ENCODE measurements around the gene TNRC6A.

Gene TNRC6A

DNA sequence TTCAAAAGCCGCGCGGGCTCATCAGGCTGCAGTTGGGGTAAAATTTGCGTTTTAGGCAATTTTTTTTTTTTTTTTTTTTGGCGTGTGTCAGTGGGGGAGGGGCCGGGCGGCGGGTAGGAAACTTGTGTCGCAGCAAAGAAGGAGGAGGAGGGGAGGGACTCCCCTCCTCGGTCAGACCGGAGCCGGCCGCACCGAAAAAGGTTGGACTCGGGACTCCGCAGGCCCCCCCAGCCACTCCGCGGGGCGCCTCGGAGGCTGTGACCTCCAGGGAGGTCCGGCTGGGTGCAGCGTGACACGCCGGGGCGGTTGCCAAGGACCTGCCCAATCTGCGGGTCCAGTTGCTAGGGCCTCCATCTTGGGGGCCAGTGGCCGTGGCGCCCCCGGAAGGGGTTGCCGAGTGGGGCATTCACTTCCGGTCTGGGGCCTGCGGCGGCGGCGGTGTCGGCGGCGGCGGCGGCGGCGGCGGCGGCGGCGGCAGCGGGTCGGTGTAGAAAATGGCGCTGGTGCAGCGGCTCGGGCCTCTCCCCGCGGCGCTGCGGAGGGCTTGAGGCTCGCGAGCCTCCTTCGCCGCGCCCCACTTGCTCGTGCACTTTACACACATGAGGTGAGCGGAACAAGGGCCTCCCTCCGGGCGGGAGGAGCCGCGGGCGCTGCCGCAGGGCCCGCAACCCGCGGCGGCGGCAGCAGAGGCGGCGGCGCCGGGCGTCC lies at the start of gene TNRC6A:
TSS of gene TNRC6A (plus strand) at position 409 of the 708 bp plus-strand sequence. CDS start at position 600, 191 bp downstream.
- peaks cover 26% of the 10 kb centered on the region for H3K36me3 ChIP-seq (ENCODE audit: insufficient read depth, low read length)
- no peaks in the 10 kb centered on the region for H3K9me3 ChIP-seq (ENCODE audit: low read length)
- H3K4me1 ChIP-seq (ENCODE audit: insufficient read depth, low read length), result peaks cover 22% of the 10 kb centered on the region
- H3K4me3 ChIP-seq (ENCODE audit: low read length), result peak within 1 kb of the TSS; percentile 99
- no peaks in the 10 kb centered on the region for H3K27me3 ChIP-seq (ENCODE audit: insufficient read depth, low read length)
- H2AFZ ChIP-seq (ENCODE audit: low read depth, low read length), result peak within 1 kb of the TSS; percentile 90

DNA sequence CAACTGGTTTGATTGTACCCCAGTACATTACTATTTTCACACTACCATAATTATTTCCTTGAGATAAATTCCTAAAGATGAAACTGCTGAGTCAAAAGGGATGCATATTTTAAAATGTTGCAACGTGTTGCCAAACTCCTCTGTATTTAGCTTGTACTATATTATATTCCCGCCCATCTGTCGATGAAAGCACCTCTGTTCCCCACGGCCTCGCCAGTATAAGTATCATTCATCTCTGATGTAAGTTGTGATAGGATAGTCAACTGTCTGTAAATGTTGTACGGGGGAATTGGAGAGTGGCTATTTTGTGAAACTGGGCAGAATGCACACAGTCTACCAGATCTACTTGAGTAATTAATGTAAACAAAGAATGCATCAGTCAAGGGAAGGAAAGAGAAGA lies 47.7 kb upstream of the TNRC6A start:
- Histone ChIP-seq H3K27me3 (ENCODE audit: insufficient read depth, low read length) (no peaks in the 10 kb centered on the region), H3K36me3 (ENCODE audit: insufficient read depth, low read length) (no peaks in the 10 kb centered on the region), H3K9me3 (ENCODE audit: low read length) (no peaks in the 10 kb centered on the region), H2AFZ (ENCODE audit: low read depth, low read length) (no peak overlapping the region), H3K4me1 (ENCODE audit: insufficient read depth, low read length) (peaks cover 11% of the 10 kb centered on the region), H3K4me3 (ENCODE audit: low read length) (no peak overlapping the region)

DNA sequence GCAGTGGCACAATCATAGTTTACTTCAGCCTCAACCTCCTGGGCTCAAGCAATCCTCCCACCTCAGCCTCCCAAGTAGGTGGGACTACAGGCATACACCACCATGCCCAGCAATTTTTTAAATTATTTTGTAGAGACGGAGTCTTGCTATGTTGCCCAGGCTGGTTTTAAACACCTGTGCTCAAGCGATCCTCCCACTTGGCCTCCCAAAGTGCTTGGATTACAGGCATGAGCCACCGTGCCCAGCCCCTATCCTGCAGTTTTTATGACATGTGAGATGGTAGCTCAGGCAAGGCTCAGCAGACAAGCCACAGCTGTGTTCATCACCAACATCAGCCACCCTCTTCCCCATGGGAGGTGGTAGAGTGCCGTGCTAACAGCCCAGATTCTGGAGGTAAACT lies 46.2 kb upstream of the TNRC6A start:
- peaks cover 12% of the 10 kb centered on the region for H3K4me1 ChIP-seq (ENCODE audit: insufficient read depth, low read length)
- H3K9me3 ChIP-seq (ENCODE audit: low read length), result no peaks in the 10 kb centered on the region
- H2AFZ ChIP-seq (ENCODE audit: low read depth, low read length), result no peak overlapping the region
- H3K36me3 ChIP-seq (ENCODE audit: insufficient read depth, low read length), result no peaks in the 10 kb centered on the region
- H3K4me3 ChIP-seq (ENCODE audit: low read length), result no peak overlapping the region
- no peaks in the 10 kb centered on the region for H3K27me3 ChIP-seq (ENCODE audit: insufficient read depth, low read length)

DNA sequence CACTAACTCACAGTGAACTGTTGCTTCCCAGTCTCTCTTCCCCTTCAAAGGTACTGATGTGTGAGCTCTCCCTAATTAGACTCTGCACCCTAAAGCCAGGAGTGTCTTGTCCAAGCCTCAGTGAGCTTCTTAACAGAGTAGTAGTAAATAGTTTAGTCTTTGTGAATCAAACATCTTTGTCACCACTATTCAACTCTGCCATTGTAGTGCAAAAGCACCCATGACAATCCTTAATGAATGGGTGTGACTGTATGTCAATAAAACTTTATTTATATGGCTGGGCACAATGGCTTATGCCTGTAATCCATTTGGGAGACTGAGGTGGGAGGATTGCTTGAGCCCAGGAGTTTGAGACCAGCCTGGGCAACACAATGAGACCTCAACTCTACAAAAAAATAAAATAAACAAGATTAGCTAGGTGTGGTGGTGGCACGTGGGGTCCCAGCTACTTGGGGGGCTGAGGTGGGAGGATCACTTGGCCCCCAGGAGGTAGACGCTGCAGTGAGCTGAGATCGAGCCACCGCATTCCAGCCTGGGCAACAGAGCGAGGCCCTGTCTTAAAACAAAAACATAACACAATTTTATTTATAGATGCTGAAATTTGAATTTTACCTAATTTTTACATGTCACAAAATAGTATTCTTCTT lies 45.5 kb upstream of the TNRC6A start:
- Histone ChIP-seq H3K4me1 (ENCODE audit: insufficient read depth, low read length) (peaks cover 12% of the 10 kb centered on the region), H3K27me3 (ENCODE audit: insufficient read depth, low read length) (no peaks in the 10 kb centered on the region), H3K9me3 (ENCODE audit: low read length) (no peaks in the 10 kb centered on the region), H3K36me3 (ENCODE audit: insufficient read depth, low read length) (no peaks in the 10 kb centered on the region), H2AFZ (ENCODE audit: low read depth, low read length) (no peak overlapping the region), H3K4me3 (ENCODE audit: low read length) (no peak overlapping the region)

DNA sequence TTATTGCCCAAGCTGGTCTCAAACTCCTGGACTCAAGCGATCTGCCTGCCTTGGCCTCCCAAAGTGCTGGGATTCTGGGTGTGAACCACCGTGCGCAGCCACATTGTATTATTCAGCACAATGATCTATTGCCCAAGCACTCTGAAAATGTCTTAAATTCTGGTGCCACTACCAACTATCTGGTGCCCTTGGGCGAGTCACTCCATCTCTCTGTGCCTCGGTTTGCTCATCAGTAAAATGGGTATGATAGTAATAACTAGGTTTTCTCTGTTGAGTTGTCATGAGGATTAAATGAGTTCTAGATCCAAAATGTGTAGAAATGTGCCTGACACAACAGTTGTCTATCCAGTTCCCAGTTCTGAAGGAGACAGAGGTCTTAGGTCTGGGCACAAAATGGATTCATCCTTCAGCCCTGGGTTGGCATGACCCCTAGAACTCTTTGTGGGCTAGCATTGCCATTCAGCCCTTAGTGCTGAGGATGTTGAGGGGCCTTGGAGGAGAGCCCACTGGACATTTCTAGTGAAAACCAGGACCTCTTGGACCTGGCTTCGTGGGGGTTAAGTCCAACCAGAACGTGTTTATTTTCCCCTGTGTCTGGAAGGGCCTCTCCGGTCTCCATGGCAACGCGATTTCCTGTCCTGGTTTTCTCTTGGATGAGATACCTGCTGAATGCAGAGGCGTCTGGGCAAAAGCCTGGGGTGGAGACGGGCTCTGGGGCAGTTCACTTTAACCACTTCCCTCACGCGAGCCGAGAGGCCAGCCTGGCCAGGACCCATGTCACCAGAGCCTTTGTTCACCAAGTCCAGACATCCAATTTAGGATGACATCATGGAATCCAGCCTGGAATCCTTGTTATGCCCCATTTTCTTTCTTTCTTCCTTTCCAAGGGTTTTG lies 43.7 kb upstream of the TNRC6A start:
- H2AFZ ChIP-seq (ENCODE audit: low read depth, low read length), result peak overlapping the region; percentile 73
- H3K4me3 ChIP-seq (ENCODE audit: low read length), result no peak overlapping the region
- H3K4me1 ChIP-seq (ENCODE audit: insufficient read depth, low read length), result peaks cover 12% of the 10 kb centered on the region
- H3K27me3 ChIP-seq (ENCODE audit: insufficient read depth, low read length), result no peaks in the 10 kb centered on the region
- H3K36me3 ChIP-seq (ENCODE audit: insufficient read depth, low read length), result no peaks in the 10 kb centered on the region
- no peaks in the 10 kb centered on the region for H3K9me3 ChIP-seq (ENCODE audit: low read length)

DNA sequence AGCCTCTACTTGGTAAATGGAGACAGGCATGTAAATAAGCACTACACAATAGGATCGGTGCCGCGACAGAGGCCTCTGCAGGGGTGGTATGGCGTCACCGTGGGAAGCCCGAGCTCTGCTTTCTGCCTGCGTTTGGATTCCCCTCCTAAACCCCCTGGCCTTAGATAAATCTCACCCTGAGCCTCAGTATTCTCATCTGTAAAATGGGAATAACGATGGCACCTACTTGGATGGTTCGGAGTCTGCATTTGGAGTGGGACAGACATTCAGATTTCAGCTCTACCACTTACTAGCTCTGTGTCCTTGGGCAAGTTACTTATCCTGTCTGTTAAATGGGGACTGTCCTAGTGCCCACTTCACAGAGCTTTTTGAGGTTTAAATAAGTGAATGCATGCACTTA lies 42.8 kb upstream of the TNRC6A start:
- Histone ChIP-seq H2AFZ (ENCODE audit: low read depth, low read length) (peak overlapping the region; percentile 73), H3K4me3 (ENCODE audit: low read length) (no peak overlapping the region), H3K4me1 (ENCODE audit: insufficient read depth, low read length) (peaks cover 12% of the 10 kb centered on the region), H3K9me3 (ENCODE audit: low read length) (no peaks in the 10 kb centered on the region), H3K36me3 (ENCODE audit: insufficient read depth, low read length) (no peaks in the 10 kb centered on the region), H3K27me3 (ENCODE audit: insufficient read depth, low read length) (no peaks in the 10 kb centered on the region)

DNA sequence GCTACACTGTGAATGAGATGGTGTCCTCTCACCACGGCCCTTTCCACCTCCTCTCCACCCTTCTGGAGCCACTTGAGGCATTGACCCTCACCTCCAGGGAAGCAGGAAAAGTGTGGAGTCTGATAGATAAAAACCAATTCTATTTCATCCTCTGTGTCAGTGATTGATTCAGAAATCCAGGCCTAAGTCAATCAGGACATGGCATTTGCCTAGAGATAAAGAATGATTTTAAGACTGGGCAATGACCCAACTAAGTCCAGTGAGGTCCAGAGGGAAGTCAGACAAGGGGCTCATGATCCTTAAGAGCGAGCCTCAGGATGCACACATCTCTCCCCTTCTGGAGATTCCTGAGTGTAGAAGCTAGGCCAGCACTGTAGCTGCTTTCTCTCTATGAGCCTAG lies 41.1 kb upstream of the TNRC6A start:
- Histone ChIP-seq H3K27me3 (ENCODE audit: insufficient read depth, low read length) (no peaks in the 10 kb centered on the region), H3K9me3 (ENCODE audit: low read length) (no peaks in the 10 kb centered on the region), H3K4me3 (ENCODE audit: low read length) (no peak overlapping the region), H3K4me1 (ENCODE audit: insufficient read depth, low read length) (peaks cover 12% of the 10 kb centered on the region), H2AFZ (ENCODE audit: low read depth, low read length) (no peak overlapping the region), H3K36me3 (ENCODE audit: insufficient read depth, low read length) (no peaks in the 10 kb centered on the region)

DNA sequence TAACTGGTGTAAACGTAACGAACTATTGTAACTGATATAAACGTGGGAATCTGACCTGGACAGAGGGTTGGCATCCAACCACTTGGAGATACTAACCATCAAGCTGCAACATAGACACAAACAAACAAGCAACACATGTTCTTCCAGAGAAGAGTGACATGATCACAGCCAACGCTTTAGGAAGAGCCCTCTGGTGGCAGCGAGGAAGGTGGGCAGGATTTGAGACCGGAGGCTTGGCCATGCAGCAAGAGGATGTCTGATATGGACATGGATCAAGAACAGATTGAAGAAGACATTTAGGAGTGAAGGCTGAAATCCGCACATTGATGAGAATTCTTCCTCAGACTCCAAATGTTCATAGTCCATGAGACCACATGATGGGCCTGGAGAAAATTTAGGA lies 40.3 kb upstream of the TNRC6A start:
- no peaks in the 10 kb centered on the region for H3K36me3 ChIP-seq (ENCODE audit: insufficient read depth, low read length)
- no peaks in the 10 kb centered on the region for H3K9me3 ChIP-seq (ENCODE audit: low read length)
- H2AFZ ChIP-seq (ENCODE audit: low read depth, low read length), result no peak overlapping the region
- peaks cover 12% of the 10 kb centered on the region for H3K4me1 ChIP-seq (ENCODE audit: insufficient read depth, low read length)
- H3K4me3 ChIP-seq (ENCODE audit: low read length), result no peak overlapping the region
- no peaks in the 10 kb centered on the region for H3K27me3 ChIP-seq (ENCODE audit: insufficient read depth, low read length)

DNA sequence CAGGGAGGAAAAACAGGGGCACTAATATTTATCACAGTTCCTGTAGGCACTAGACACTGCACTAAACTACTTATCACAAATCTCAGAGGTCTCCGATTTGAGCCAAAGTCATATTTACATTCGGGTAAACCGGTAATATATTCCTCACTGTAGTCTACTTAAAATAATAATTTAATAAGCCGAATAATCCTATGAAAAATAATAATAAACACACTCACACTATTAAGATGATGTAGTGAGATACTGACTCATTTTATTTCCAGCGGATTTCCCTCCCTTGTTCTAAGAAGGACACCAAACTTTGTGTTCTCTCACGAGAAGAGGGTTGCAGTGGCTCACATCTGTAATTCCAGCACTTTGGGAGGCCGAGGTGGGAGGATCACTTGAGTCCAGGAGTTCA lies 36.6 kb upstream of the TNRC6A start:
- Histone ChIP-seq H3K4me3 (ENCODE audit: low read length) (no peak overlapping the region), H3K27me3 (ENCODE audit: insufficient read depth, low read length) (no peaks in the 10 kb centered on the region), H2AFZ (ENCODE audit: low read depth, low read length) (no peak overlapping the region), H3K36me3 (ENCODE audit: insufficient read depth, low read length) (no peaks in the 10 kb centered on the region), H3K4me1 (ENCODE audit: insufficient read depth, low read length) (no peaks in the 10 kb centered on the region), H3K9me3 (ENCODE audit: low read length) (no peaks in the 10 kb centered on the region)

DNA sequence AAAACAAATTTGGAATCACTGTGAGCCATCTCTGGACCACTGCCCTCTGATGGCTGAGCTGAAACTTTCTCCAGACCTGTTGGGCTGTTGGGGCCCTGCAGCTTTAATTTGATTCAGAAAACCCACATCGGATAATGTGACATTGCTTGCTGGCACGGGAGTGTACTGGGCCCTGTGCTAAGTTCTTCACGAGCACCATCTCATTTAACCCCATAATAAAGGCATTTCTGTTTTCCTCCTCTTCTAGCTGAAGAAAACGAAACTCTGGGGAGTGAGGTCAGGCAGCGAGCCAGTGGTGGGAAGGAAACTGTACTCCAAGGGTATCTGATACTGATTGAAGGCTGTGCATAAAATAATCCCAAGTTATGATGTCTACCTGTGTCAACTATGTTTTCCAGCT lies 34.5 kb upstream of the TNRC6A start:
- H3K27me3 ChIP-seq (ENCODE audit: insufficient read depth, low read length), result no peaks in the 10 kb centered on the region
- H3K4me1 ChIP-seq (ENCODE audit: insufficient read depth, low read length), result no peaks in the 10 kb centered on the region
- H2AFZ ChIP-seq (ENCODE audit: low read depth, low read length), result no peak overlapping the region
- no peaks in the 10 kb centered on the region for H3K9me3 ChIP-seq (ENCODE audit: low read length)
- H3K4me3 ChIP-seq (ENCODE audit: low read length), result no peak overlapping the region
- no peaks in the 10 kb centered on the region for H3K36me3 ChIP-seq (ENCODE audit: insufficient read depth, low read length)

DNA sequence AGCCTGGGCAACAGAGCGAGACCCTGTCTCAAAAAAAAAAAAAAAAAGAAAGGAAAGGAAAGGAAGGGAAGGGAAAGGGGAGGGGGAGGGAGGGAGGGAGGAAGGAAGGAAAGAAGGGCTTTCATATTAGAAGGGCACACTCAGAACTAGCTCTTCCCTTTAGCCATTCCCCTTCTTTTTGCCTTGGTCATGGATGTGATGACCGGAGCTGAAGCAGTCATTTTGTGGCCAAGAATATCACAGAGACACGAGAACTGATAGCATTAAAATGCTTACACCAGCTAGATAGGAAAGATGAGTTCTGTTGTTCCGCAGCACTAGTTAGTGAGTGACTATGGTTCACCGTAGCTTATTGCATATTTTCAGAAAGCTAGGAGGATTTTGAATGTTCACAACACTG lies 32.8 kb upstream of the TNRC6A start:
- Histone ChIP-seq H2AFZ (ENCODE audit: low read depth, low read length) (no peak overlapping the region), H3K4me1 (ENCODE audit: insufficient read depth, low read length) (no peaks in the 10 kb centered on the region), H3K9me3 (ENCODE audit: low read length) (no peaks in the 10 kb centered on the region), H3K36me3 (ENCODE audit: insufficient read depth, low read length) (no peaks in the 10 kb centered on the region), H3K27me3 (ENCODE audit: insufficient read depth, low read length) (no peaks in the 10 kb centered on the region), H3K4me3 (ENCODE audit: low read length) (no peak overlapping the region)

DNA sequence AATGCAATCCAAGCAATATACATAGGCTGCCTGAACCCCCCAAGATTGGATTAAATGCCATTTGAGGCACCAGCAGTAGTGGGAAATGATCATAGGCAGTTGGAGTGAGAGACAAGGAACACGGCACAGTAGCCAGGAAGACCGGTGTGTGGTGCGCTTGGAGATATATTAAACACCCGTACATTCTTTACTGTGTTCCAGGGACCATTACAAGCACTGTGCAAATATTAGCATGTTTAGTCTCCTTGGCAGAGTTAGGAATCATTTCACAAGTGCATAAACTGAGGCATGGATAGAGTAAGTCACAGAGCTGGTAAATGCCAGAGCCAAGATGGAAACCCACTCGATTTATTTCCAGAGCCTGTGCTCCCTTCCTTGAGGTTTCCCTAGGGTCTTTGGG lies 31.1 kb upstream of the TNRC6A start:
- no peaks in the 10 kb centered on the region for H3K9me3 ChIP-seq (ENCODE audit: low read length)
- no peak overlapping the region for H3K4me3 ChIP-seq (ENCODE audit: low read length)
- no peaks in the 10 kb centered on the region for H3K36me3 ChIP-seq (ENCODE audit: insufficient read depth, low read length)
- no peaks in the 10 kb centered on the region for H3K27me3 ChIP-seq (ENCODE audit: insufficient read depth, low read length)
- no peaks in the 10 kb centered on the region for H3K4me1 ChIP-seq (ENCODE audit: insufficient read depth, low read length)
- H2AFZ ChIP-seq (ENCODE audit: low read depth, low read length), result no peak overlapping the region

DNA sequence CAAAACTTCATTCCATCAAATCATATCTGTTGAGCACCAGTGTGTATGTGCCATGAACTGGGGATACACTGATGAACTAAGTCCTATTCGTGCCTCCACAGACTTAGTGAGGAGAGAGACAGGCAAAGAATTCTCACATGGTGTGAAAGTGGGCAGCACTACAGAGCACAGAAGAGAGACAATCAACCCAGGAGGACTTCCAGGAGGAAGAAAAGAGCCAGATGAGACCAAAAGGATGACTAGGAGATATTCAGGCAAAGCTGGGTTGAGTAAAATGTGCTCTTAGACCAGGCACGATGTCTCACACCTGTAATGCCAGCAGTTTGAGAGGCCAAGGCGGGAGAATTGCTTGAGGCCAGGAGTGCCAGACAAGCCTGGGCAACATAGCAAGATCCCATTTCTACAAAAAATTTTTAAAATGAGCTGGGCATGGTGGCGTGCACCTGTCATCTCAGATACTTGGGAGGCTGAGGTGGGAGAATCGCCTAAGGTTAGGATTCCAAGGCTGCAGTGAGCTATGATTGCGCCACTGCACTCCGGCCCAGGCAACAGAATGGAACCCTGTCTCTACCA lies 30.2 kb upstream of the TNRC6A start:
- H3K4me1 ChIP-seq (ENCODE audit: insufficient read depth, low read length), result no peaks in the 10 kb centered on the region
- no peak overlapping the region for H3K4me3 ChIP-seq (ENCODE audit: low read length)
- H3K27me3 ChIP-seq (ENCODE audit: insufficient read depth, low read length), result no peaks in the 10 kb centered on the region
- no peaks in the 10 kb centered on the region for H3K9me3 ChIP-seq (ENCODE audit: low read length)
- H3K36me3 ChIP-seq (ENCODE audit: insufficient read depth, low read length), result no peaks in the 10 kb centered on the region
- no peak overlapping the region for H2AFZ ChIP-seq (ENCODE audit: low read depth, low read length)

Measured in neuron (in vitro differentiated cells).